SIG-M5 treated with dmso at 0.1 percent for 504 hours (cell line): ENCODE results near the gene MED31.
"Not testable (repeated sequence)": the region's sequence is repeated elsewhere in the genome, so short reads cannot be mapped to it uniquely, and the experiment has no call there.

Source experiments
- DNase-seq: peaks from one replicate; lab custom pipeline; 2025; ENCODE audit not compliant: unreplicated experiment; lab: John Stamatoyannopoulos, UW

The MED31 gene

DNA sequence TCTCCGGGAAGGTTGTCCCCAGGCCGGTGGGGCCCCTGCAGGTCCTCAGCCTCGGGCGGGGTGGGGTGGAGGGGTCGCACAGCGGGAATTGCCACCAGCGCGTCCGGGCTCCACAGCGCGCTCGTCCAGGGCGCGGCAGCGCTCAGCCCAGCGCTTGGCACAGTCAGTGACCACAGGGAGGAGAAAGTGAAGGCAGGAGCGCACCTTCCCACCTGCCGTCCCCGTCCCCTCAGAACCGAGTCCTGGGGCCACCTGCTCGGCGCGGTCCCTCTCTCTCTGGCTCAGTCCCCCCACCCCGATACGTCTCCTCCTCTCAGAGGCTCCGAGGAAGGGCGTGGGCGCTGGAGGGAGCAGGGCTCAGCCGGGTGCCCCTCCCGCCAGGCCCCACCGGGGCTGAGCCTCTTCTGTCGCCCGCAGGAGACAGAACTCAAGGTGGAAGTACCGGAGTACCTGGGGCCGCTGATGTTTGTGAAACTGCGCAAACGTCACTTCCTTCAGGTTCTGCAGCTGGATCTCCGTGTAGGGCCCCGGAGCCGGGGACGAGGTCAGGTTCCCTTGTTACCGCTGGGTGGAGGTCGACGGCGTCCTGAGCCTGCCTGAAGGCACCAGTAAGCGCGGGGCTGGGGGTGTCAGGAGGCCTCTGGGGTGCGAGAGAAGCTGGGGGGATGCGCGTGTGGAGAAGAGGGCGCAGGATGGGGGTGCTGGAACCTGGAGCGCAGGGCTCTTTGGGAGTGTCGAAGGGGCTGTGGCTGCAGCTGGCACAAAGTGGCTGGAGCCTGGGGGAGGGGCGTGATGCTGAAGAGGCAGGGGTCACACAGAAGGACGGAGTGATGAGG lies 5.6 kb upstream of the MED31 start:
- DNase-seq = not testable (repeated sequence)

GRCh38 chr17:6655732-6656361 lies 4.4 kb upstream of the MED31 start:
- not testable (repeated sequence) for DNase-seq

DNA sequence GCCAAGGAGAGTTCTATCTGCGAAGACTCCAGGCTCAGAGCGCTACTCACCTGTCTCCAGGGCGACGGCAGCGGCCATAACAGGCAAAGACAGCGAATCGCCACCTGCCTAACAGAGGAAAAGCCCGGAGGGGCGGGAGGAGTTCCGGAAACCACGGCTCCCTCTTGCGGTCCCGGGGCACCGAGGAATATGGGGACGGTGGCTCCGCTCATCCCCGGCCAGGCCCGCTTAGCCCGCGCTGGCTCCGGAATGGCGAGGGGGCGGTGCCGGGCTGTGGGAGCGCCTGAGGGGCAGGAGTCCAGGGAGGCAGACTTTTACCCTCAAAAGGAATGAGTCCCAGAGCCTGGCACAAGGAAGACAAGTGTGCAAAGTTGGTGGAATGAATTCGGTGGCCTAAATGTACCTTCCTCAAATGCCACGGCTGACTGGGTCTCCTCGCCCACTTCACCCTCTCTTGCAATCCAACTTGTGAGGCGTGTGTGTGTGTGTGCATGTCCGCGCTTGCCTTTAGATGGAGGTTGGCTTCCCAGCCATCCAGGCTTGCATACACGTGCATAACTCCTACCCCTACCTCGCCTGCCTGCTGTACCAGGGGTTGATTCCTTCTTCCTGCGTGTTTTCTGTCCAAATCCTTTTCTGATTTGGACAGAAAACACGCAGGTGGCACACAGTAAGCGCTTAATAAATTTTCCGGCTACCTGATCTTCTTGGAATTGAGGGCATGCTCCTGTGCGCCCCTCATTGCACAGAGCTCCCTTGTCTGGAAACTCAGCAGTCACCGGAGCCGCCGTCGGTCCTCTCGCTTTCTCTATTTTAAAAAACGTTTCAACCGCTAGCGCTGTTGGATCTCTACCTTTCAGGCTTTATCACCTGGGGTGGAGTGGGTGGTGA lies 3.7 kb upstream of the MED31 start:
- no peak for DNase-seq

DNA sequence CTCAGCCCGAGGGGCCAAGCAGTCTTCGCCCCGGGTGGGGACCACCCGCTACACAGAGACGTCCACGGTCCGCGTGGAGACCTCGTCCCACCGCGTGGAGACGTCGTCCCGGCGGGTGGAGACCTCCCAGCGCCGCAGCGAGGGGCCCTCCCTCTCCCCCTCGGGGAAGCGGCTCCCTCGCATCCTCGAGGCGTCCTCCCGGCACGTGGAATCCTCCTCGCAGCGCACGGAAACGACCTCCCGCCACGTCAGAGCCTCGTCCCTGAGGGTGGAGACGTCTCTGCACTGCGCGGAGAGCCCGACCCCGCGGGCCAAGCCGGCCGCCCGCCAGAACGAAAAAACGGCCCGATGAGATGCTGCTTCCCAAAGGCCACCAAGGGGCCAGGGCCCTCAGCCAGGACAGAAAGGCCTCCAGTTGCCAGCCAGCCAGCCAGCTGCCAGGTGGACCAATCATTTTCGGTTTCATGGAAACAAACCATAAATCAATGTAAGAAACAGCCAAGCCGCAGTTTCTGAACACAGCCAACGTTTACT lies 581 bp upstream of the MED31 start:
- no peak for DNase-seq

DNA sequence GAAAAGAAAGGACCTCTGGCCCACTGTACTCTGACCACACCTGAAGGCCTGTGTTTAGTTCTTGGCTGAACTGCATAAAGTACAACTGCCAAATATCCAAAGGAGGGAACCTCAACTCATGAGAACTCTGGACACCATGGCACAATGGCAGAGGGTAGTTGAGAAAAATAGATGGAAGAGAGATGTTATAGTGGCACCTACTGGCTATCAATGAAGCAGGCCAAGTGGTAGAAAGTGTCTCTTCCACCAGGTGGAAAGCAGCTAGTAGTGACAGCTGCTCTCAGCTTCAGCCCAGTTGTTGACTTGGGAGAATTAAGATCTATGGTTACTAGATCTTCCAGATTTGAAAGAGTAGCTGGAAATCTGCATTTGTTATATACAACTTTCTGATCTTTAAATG lies 3.2 kb downstream of the MED31 start:
- DNase-seq = no peak

- DNase-seq = no peak
Measured at GRCh38 chr17:6643451-6644125, 7.8 kb downstream of the MED31 start.

DNA sequence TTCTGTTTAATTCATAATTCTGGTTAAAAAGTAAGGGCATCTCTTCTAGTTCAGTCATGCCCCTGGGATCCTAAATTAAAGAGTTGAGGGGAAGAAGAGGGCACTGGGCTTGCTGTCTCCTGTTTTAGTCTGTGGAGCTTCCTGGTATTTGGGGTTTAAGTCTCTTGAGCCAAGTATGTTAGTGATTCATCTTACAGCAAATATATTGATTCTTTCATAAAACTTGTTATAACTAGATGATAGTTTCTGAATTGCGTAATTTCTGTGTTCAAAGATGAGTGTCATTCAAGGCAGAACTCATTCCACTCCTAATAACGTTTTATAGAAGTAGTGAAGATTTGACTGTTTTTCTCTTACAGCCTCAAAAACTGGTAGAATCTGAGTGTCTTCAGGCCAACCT lies 8.8 kb downstream of the MED31 start:
- no peak for DNase-seq

DNA sequence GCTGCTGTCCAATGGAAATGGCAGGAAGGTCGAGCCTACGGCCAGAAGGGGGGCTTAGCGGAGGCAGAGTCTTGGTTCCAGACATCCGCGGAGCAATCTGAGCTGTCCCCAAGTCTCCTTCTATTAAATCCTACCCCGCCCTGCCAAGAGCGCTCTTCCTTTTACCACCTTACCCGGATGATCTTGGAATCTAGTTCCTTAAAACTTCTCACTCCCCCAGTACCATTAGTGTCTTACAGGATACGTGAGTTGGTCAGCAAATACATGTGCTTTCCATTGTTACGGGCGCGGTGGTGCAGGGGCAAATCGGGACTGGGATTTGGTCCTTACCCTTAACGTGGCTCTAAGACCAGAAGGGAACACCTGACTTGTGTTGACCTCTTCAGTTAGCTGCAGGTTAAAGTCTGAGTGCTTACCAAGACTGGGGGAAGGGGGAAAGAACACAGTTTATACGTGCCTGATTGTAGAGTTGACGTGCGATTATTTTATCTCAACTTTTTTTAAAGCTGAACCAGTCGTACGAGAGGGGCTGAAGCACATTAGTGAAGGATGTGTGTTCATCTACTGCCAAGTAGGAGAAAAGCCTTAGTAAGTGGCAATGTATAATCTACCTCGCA lies 10.1 kb downstream of the MED31 start:
- DNase-seq = peak; percentile 23

- peak; percentile 80 for DNase-seq
Measured at GRCh38 chr17:6640536-6641246, 10.7 kb downstream of the MED31 start, which contains the start of the genes KIAA0753 and TXNDC17. KIAA0753 (minus strand) TSS chr17:6640711; CDS start chr17:6635103, 5,608 bp downstream. TXNDC17 (plus strand) TSS chr17:6641060; CDS start chr17:6641083, 23 bp downstream.

DNA sequence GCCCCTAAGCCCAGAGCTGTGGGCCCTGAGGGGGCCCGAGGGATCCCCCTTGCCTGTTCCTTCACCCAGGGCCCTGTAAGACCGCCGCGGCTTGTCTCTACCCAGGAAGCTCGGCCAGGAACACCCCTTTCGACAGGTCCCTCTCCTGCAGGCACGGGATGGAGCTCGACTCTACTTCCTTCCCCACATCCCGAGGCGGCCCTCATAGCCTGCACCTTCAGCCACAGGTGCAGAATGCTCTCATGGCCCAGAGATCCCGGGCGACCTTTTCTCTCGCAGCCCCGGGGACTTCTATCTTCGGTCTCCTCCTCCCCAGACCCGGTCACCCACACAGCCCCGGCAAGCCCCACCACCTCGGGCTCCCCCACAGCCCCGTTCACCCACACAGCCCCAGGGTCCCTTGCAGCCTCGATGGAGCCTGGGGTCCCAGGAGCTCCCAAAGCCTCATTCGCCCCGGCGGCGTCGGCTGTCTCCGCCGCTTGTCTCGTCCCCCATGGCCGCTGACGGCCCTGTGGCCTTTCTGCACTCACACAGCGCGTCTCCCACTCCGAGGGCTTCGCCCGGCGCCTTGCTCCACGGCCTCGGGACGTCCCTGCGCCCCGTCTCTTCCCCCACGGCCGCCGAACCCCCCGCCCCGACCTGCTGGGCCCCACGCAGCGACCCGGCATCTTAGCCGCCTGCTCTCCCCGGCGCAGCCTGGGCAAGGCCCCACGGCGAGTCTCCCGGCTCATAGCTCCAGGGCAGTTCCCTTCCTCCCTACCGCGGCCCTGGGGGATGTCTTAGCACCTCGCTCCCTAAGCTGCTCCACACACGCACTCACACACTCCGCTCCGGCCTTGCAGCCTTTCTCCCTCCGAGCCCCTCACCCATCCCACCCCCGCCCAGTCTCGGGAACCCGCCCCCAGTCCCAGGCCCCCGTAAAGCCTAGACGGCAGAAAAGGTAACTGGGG lies 11.5 kb downstream of the MED31 start:
- peak; percentile 53 for DNase-seq

DNA sequence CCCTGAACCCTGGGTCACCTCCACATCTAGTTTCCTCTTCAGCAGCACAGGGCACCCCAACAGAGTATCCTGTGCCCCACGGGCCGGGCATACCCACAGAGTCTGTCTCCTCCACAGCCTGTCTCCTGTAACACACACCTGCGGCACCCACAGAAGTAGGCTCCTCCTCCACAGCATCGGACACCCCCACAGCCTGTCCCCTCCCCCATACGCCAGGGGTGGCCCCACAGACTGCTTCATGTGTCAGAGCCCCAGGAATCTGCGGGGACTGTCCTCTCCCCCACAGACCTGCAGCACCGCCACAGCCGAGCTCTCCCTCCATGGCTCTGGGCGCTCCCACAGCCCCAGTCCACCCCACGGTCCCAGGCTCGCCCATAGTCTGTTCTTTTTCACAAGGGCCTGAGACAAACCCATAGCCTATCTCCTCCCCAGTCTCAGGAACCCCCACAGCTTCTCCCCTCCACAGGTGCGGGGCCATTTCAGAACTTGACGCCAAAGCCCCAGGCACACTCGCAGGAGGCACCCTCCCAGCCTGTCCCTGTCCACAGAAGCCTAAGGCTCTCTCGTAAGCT lies 12.3 kb downstream of the MED31 start:
- DNase-seq = no peak

DNA sequence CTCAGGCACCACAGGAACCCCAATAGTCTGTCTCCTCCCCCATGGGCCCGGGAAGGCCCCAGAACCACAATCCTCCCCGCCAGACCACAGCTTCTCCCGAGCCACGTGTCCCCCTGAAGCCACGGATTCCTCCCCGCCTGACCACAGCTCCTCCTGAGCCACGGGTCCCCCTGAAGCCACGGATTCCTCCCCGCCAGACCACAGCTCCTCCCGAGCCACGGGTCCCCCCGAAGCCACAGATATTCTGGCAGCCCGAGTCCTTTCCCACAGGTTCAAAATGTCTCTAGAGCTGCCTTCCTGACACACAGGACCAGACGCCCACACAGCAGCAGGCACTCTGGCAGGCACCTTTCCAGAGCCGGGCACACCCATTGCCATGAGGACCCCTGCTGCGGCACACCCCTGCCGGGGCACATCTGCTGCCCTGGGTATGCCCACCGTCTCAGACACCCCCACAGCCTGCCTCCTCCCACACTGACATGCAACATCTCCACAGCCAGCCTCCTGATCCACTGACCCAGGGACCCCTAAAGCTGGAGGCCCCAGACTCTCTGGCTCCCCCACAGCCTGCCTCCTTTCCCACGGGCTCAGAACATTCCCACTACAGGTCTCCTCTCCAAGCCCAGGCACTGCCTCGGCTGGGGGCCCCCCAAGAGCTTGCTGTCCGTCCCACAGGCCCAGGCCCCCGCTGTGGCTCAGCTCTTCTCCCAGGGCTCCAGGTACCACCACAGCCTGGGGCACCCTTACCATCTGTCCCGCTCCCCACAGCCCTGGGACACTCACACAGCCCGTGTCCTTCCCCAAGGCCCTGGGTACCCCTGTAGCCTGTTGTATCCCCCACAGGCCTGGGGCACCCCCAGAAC lies 13.1 kb downstream of the MED31 start:
- DNase-seq = no peak

DNA sequence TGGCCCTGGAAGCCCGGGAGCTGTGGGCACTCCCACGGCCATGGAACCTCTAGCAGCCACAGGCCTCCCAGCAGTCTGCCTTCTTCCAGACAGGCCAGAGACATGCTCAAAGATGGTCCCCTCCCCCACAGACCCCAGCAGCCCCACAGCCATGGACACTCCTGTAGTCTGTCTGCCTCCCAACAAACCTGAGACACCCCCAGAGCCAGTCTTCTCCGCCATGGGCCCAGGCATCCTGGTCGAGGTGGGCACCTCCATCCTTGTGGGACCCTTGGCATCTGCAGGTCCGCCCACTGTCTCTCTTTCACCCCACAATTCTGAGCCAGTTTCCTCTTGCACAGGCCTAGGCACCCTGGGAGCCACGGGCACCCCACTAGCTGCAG lies 14.0 kb downstream of the MED31 start:
- no peak for DNase-seq

- DNase-seq = no peak
Measured at GRCh38 chr17:6636616-6637457, 14.6 kb downstream of the MED31 start.

- no peak for DNase-seq
Measured at GRCh38 chr17:6636105-6636504, 15.3 kb downstream of the MED31 start.

- DNase-seq = no peak
Measured at GRCh38 chr17:6633263-6633662, 18.1 kb downstream of the MED31 start.
